Measurements from ENCODE around the gene ALDH1B1.

The ALDH1B1 gene

DNA sequence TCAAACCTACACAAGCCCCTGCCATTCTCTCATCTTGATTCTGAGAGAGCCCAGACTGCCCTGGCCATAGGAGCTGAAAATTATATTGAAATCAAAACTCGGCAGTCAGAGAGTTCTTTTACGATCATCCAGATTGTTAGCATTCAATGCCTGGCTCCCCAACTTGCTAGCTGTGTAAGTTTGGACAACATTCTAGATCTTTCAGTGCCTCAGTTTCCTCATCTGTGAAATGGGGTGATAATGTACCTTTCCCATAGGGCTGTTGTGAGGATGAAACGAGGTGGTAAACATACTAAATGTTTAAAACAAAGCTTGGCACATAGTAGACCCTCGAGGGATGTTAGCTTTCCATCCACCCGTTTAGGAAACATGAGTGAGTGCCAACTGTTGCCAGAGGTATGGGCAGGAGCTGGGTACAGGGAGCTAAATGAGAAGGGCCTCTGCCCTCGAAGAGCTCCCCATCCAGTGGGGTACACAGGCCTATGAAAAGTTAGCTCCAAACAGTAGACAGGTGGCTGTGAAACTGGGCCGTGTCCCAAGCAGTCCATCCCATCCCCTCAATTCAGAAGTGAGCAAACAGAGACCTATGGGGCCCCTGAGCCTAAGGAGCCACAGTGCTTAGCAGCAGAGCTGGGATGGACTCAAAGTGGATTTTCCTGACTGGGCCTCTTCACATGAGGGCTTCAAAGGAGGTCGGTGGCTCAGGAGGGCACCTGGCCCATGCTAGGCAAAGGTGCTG lies 49.0 kb downstream of the ALDH1B1 start:
- H3K9ac ChIP-seq (ENCODE audit: low read length): no peak overlapping the region
- H3K27me3 ChIP-seq (ENCODE audit: control insufficient read depth, insufficient read depth, low read length): no peaks in the 10 kb centered on the region
- H3K4me3 ChIP-seq (ENCODE audit: low read length): no peak overlapping the region
- H3K4me1 ChIP-seq (ENCODE audit: control insufficient read depth, insufficient read depth, low read length): peaks cover 25% of the 10 kb centered on the region
- H3K9me3 ChIP-seq (ENCODE audit: control insufficient read depth, low read length): no peaks in the 10 kb centered on the region
- no peaks in the 10 kb centered on the region for H3K36me3 ChIP-seq (ENCODE audit: control insufficient read depth, insufficient read depth, low read length)

GRCh38 chr9:38442473-38443096 lies 50.1 kb downstream of the ALDH1B1 start:
- H3K9ac ChIP-seq (ENCODE audit: low read length): no peak overlapping the region
- peaks cover 16% of the 10 kb centered on the region for H3K4me1 ChIP-seq (ENCODE audit: control insufficient read depth, insufficient read depth, low read length)
- H3K9me3 ChIP-seq (ENCODE audit: control insufficient read depth, low read length): no peaks in the 10 kb centered on the region
- H3K4me3 ChIP-seq (ENCODE audit: low read length): no peak overlapping the region
- H3K36me3 ChIP-seq (ENCODE audit: control insufficient read depth, insufficient read depth, low read length): no peaks in the 10 kb centered on the region
- H3K27me3 ChIP-seq (ENCODE audit: control insufficient read depth, insufficient read depth, low read length): no peaks in the 10 kb centered on the region

GRCh38 chr9:38443181-38443580 lies 50.7 kb downstream of the ALDH1B1 start:
- H3K4me1 ChIP-seq (ENCODE audit: control insufficient read depth, insufficient read depth, low read length): peaks cover 11% of the 10 kb centered on the region
- no peak overlapping the region for H3K4me3 ChIP-seq (ENCODE audit: low read length)
- no peak overlapping the region for H3K9ac ChIP-seq (ENCODE audit: low read length)
- no peaks in the 10 kb centered on the region for H3K9me3 ChIP-seq (ENCODE audit: control insufficient read depth, low read length)
- H3K36me3 ChIP-seq (ENCODE audit: control insufficient read depth, insufficient read depth, low read length): no peaks in the 10 kb centered on the region
- H3K27me3 ChIP-seq (ENCODE audit: control insufficient read depth, insufficient read depth, low read length): no peaks in the 10 kb centered on the region

DNA sequence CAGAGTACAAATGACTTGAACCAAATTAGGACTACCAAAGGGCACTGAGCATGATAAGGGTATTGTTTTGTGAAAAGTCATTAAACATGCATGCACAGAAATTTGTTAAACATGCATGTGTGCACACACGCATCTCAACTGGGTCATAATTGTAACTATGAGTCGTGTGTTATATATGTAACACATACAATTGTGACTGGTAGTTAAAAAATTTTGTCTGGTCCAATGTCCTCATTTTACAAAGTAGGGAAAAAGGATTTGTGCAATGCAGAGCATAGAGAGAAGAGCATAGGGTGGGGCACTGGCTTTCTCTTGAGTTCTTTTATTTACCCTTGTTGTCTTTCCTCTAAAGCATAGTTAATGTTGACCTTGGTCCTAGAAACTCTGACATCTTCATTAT lies 51.1 kb downstream of the ALDH1B1 start:
- Histone ChIP-seq H3K9me3 (ENCODE audit: control insufficient read depth, low read length) (no peaks in the 10 kb centered on the region), H3K36me3 (ENCODE audit: control insufficient read depth, insufficient read depth, low read length) (no peaks in the 10 kb centered on the region), H3K4me1 (ENCODE audit: control insufficient read depth, insufficient read depth, low read length) (peaks cover 11% of the 10 kb centered on the region), H3K4me3 (ENCODE audit: low read length) (no peak overlapping the region), H3K9ac (ENCODE audit: low read length) (no peak overlapping the region), H3K27me3 (ENCODE audit: control insufficient read depth, insufficient read depth, low read length) (no peaks in the 10 kb centered on the region)

- no peak overlapping the region for H3K9ac ChIP-seq (ENCODE audit: low read length)
- no peak overlapping the region for H3K4me3 ChIP-seq (ENCODE audit: low read length)
- peaks cover 11% of the 10 kb centered on the region for H3K4me1 ChIP-seq (ENCODE audit: control insufficient read depth, insufficient read depth, low read length)
- H3K27me3 ChIP-seq (ENCODE audit: control insufficient read depth, insufficient read depth, low read length): no peaks in the 10 kb centered on the region
- no peaks in the 10 kb centered on the region for H3K9me3 ChIP-seq (ENCODE audit: control insufficient read depth, low read length)
- no peaks in the 10 kb centered on the region for H3K36me3 ChIP-seq (ENCODE audit: control insufficient read depth, insufficient read depth, low read length)
Measured at GRCh38 chr9:38445154-38446043, 52.9 kb downstream of the ALDH1B1 start.

DNA sequence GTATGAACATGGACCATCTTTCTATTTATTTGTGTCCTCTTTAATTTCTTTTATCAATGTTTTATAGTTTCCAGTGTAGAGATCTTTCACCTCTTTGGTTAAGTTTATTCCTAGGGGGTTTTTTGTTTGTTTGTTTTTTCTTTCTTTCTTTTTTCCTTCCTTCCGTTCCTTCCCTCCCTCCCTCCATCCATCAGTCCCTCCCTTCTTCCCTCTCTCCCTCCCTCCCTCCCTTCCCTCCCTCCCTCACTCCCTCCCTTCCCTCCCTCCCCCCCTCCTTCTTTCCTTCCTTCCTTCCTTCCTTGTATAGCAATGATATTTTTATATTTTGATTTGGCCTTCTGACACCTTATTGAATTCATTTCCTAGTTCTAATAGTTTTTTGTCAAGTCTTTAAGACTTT lies 55.2 kb downstream of the ALDH1B1 start:
- Histone ChIP-seq H3K9me3 (ENCODE audit: control insufficient read depth, low read length) (no peaks in the 10 kb centered on the region), H3K4me1 (ENCODE audit: control insufficient read depth, insufficient read depth, low read length) (peaks cover 6% of the 10 kb centered on the region), H3K9ac (ENCODE audit: low read length) (no peak overlapping the region), H3K4me3 (ENCODE audit: low read length) (no peak overlapping the region), H3K27me3 (ENCODE audit: control insufficient read depth, insufficient read depth, low read length) (no peaks in the 10 kb centered on the region), H3K36me3 (ENCODE audit: control insufficient read depth, insufficient read depth, low read length) (no peaks in the 10 kb centered on the region)

Measured in mucosa of stomach (tissue), 1 donor.